ENCODE data around the gene EEF1G. TPM values are rescaled to one million over a fixed set of nuclear protein-coding genes. Genes with fewer than 3 reads are reported as not detected.

EEF1G gene
- total and polyA plus RNA-seq, 2 of the 13 experiments (the other 11 are each of a cell fraction or from before 2014, with no cell fraction given), result 1,787 to 2,144 TPM

GRCh38 chr11:62601122-62601371 lies 27.4 kb upstream of the EEF1G start:
- Histone ChIP-seq H3K9me3 (ENCODE audit: low read length) (no peaks in the 10 kb centered on the region), H3K4me1 (ENCODE audit: insufficient read depth, low read length) (peaks cover 39% of the 10 kb centered on the region), H3K79me2 (ENCODE audit: insufficient read depth, low read length) (peaks cover 33% of the 10 kb centered on the region), H3K4me3 (replicated peaks in 1 of 3; ENCODE audit: insufficient read depth in 1 of 3, low read depth in 2 of 3, low read length in 3 of 3) (peak overlapping the region; percentile 91 to 94 (median 94)), H3K4me2 (ENCODE audit: low read depth, low read length) (peak overlapping the region; percentile 97), H3K9ac (ENCODE audit: insufficient read depth, low read depth, low read length) (peak overlapping the region; percentile 99), H3K36me3 (replicated peaks in 1 of 2; ENCODE audit: control insufficient read depth in 1 of 2, insufficient read depth in 2 of 2, low read length in 2 of 2) (peaks cover 12 to 26% of the 10 kb centered on the region in 2 experiments; a peak in 4 of 5 replicates), H3K27ac (ENCODE audit: extremely low read length, insufficient read depth, low read length) (peak overlapping the region; percentile 88), H3K27me3 (ENCODE audit: control insufficient read depth in 1 of 2, insufficient read depth in 2 of 2, low read length in 2 of 2) (no peaks in the 10 kb centered on the region; a peak in 1 of 5 replicates), H4K20me1 (ENCODE audit: insufficient read depth, low read length) (no peaks in the 10 kb centered on the region), H2AFZ (ENCODE audit: low read length) (no peak overlapping the region)
- DNase-seq (ENCODE audit: low spot score) (no peak), FAIRE-seq (no peak), ATAC-seq (peak; percentile 39)
- ChIA-PET POLR2A (interaction anchor here (1.0 to 3.8 kb wide), 21 partner anchors 9 to 280 kb away, joined by 3 to 137 read pairs (median 6); partner anchors contain the start of genes AHNAK, B3GAT3, C11orf98 and CSKMT), CTCF (ENCODE audit: low intra/inter-chr PET ratio, low total read pairs) (no interaction called here)
- intact Hi-C loops (cut with micrococcal nuclease; ENCODE audit: unreplicated experiment), result no loop called here
- WGBS (ENCODE audit: low lambda C conversion rate), result 0% methylated on average over 1 of the region's 30 CpGs
- in situ Hi-C loops (cut with HindIII; ENCODE audit: extremely low pct_ligation_motif_present, low pct_unique_long_range_greater_than_20kb), result no loop called here
- no TSS peak for BruUV-seq (replicated peaks)
- TF ChIP-seq ZNF121 (CRISPR knock-in tag; IDR thresholded peaks at IDR 0.05) (no peak), KLF6 (CRISPR knock-in tag; IDR thresholded peaks at IDR 0.05) (no peak), ZBTB14 (CRISPR knock-in tag; IDR thresholded peaks at IDR 0.05) (no peak), ZNF547 (CRISPR knock-in tag; IDR thresholded peaks at IDR 0.05) (no peak), SATB2 (CRISPR knock-in tag; IDR thresholded peaks at IDR 0.05) (peak; percentile 37; the same call in 1 of the 2 replicates), ZNF841 (CRISPR knock-in tag; IDR thresholded peaks at IDR 0.05; ENCODE audit: borderline replicate concordance) (no peak), FOXP1 (IDR thresholded peaks at IDR 0.05) (no peak), FOXP1 (CRISPR knock-in tag; IDR thresholded peaks at IDR 0.05) (no peak), NFIC (IDR thresholded peaks at IDR 0.05; ENCODE audit: low read length) (no peak), KAT7 (CRISPR knock-in tag; IDR thresholded peaks at IDR 0.05; ENCODE audit: borderline replicate concordance) (no peak), ERF (CRISPR knock-in tag; IDR thresholded peaks at IDR 0.05) (no peak), ZNF704 (CRISPR knock-in tag; IDR thresholded peaks at IDR 0.05; ENCODE audit: borderline replicate concordance) (0 out of 2 replicates have a peak, but pooled peaks have one; percentile 20), MIER2 (CRISPR knock-in tag; IDR thresholded peaks at IDR 0.05) (no peak), E2F1 (CRISPR knock-in tag; IDR thresholded peaks at IDR 0.05) (no peak), ZNF136 (CRISPR knock-in tag; IDR thresholded peaks at IDR 0.05; ENCODE audit: low read depth) (no peak), CAMTA2 (CRISPR knock-in tag; IDR thresholded peaks at IDR 0.05; ENCODE audit: borderline replicate concordance) (peak; percentile 55; the same call in 1 of the 2 replicates), CBFB (CRISPR knock-in tag; IDR thresholded peaks at IDR 0.05) (no peak), JDP2 (CRISPR knock-in tag; IDR thresholded peaks at IDR 0.05; ENCODE audit: borderline replicate concordance) (no peak), ZNF503 (CRISPR knock-in tag; IDR thresholded peaks at IDR 0.05) (no peak), ATM (IDR thresholded peaks at IDR 0.05; ENCODE audit: borderline replicate concordance) (no peak), ZNF788 (CRISPR knock-in tag; IDR thresholded peaks at IDR 0.05; ENCODE audit: borderline replicate concordance) (no peak), RORA (CRISPR knock-in tag; IDR thresholded peaks at IDR 0.05) (no peak)

All from HepG2 (cell line).